22Rv1 (cell line): ENCODE data around the gene NDOR1.
A peak's percentile ranks its signal among the peaks of the same experiment; 100 is the strongest.

ENCODE experiments used
- H3K27ac ChIP-seq: fragments of 450-650 bp; 2 replicates; pipeline ENCODE4 v1.5.1; 2017
- ZFX ChIP-seq: fragments of 450-650 bp; IDR thresholded peaks from 2 replicates; pipeline ENCODE4 v1.6.1; 2017; ENCODE audit warnings: antibody characterized with exemption, borderline replicate concordance
- TF ChIP-seq, protein P1 (sequence below): fragments of 450-650 bp; IDR thresholded peaks from 2 replicates; pipeline ENCODE4 v1.5.1; 2017; ENCODE audit warnings: mild to moderate bottlenecking

Gene NDOR1

DNA sequence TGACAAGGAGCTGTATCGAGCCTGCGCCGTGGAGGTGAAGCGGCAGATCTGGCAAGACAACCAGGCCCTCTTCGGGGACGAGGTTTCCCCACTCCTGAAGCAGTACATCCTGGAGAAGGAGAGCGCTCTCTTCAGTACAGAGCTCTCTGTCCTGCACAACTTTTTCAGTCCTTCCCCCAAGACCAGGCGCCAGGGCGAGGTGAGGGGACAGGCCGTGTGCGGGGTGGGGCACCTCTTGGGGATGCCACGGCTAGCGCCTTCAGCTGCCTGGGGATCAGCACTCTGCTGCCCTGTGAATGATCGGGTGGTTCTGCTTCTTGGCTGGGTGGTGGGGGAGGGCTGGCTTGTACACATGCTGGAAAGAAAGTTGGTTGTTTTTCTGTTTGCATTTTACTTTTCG, 51.4 kb downstream of the NDOR1 start:
- TF ChIP-seq, protein P1, sequence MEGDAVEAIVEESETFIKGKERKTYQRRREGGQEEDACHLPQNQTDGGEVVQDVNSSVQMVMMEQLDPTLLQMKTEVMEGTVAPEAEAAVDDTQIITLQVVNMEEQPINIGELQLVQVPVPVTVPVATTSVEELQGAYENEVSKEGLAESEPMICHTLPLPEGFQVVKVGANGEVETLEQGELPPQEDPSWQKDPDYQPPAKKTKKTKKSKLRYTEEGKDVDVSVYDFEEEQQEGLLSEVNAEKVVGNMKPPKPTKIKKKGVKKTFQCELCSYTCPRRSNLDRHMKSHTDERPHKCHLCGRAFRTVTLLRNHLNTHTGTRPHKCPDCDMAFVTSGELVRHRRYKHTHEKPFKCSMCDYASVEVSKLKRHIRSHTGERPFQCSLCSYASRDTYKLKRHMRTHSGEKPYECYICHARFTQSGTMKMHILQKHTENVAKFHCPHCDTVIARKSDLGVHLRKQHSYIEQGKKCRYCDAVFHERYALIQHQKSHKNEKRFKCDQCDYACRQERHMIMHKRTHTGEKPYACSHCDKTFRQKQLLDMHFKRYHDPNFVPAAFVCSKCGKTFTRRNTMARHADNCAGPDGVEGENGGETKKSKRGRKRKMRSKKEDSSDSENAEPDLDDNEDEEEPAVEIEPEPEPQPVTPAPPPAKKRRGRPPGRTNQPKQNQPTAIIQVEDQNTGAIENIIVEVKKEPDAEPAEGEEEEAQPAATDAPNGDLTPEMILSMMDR: no peak
- TF ChIP-seq ZFX: no peak
- H3K27ac ChIP-seq: peak overlapping the region; percentile 94

GRCh38 chr9:137262173-137262908, 56.8 kb downstream of the NDOR1 start:
- H3K27ac ChIP-seq: peak overlapping the region; percentile 45
- TF ChIP-seq, protein P1: peak; percentile 74

DNA sequence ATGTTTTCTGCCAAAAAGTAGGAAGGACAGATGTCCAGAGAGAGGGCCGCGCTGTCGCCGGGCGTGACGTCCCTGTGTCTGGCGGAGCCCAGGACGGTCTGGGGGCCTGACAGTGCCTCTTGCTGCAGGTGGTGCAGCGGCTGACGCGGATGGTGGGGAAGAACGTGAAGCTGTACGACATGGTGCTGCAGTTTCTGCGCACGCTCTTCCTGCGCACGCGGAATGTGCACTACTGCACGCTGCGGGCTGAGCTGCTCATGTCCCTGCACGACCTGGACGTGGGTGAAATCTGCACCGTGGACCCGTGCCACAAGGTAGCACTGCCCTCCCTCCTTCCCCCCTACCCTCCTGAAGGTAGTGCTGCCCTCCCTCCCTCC, 57.4 kb downstream of the NDOR1 start:
- no peak for TF ChIP-seq ZFX
- TF ChIP-seq, protein P1: no peak
- H3K27ac ChIP-seq: peak overlapping the region; percentile 45

DNA sequence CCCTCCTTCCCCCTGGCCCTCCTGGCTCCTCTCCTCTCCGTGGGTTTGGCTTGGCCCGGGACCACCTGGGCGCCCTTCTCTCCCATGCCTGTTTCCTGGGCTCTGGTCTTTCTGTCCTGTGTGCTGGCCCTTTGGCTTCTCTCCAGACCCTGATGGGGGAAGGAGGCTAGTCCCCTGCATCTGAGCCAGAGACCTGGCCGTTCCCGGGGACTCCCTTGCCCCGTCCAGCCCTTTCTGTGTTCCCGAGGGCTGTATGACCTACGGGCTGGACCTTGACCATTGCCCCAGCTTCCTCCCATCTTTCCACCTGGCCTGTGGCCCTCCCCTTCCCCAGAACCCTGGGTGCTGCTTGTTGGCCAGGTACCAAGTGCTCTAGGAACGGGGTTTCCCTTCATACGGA, 58.0 kb downstream of the NDOR1 start:
- 0 out of 2 replicates have a peak overlapping the region, but pooled peaks have one; percentile 98 for H3K27ac ChIP-seq
- no peak for TF ChIP-seq ZFX
- TF ChIP-seq, protein P1: no peak

DNA sequence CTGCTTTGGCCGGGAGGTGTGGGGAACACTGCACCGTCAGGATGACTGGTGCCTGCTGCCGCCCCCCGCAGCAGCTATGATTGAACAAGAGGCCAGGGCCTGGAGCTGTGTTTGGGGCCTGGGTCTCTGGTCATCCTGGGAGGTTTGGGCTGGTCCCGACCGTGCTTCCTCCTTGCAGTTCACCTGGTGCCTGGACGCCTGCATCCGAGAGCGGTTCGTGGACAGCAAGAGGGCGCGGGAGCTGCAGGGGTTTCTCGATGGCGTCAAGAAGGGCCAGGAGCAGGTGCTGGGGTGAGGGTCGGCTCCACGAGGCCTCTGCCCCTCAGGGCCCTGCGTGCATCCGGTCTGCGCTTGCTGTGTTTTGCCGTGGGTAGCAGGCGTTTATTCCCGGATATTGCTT, 58.6 kb downstream of the NDOR1 start:
- peak overlapping the region; percentile 98; the same call in 1 of the 2 replicates for H3K27ac ChIP-seq
- TF ChIP-seq, protein P1: no peak
- TF ChIP-seq ZFX: no peak

GRCh38 chr9:137265496-137266161, 60.1 kb downstream of the NDOR1 start:
- TF ChIP-seq, protein P1: no peak
- no peak for TF ChIP-seq ZFX
- peak overlapping the region; percentile 98 for H3K27ac ChIP-seq

DNA sequence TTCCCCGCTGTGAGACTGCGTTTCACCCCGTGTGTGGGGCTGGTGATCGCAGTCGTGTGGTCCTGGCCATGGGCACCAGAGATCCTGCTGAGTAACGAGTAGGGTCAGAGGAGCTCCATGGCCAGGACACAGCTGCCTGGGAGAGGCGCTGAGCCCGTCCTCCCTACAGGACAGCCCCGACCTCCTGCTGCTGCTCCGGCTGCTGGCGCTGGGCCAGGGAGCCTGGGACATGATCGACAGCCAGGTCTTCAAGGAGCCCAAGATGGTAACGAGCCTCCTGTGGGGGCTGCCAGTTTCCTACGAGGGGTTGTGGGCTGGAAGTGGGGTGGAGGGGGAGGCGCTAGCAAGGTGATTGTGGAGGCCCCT, 60.6 kb downstream of the NDOR1 start:
- TF ChIP-seq, protein P1: no peak
- no peak for TF ChIP-seq ZFX
- H3K27ac ChIP-seq: peak overlapping the region; percentile 98
